Measurements from ENCODE around the gene RIN3.
A peak's percentile ranks its signal among the peaks of the same experiment; 100 is the strongest.
"Not testable (repeated sequence)": the region's sequence is repeated elsewhere in the genome, so short reads cannot be mapped to it uniquely, and the experiment has no call there.

Gene RIN3

GRCh38 chr14:92531106-92531873, 17.7 kb downstream of the RIN3 start:
- DNase-seq (ENCODE audit: low read depth in 3 of 3), result peak in 2 of 3 experiments; percentile 17 to 39

DNA sequence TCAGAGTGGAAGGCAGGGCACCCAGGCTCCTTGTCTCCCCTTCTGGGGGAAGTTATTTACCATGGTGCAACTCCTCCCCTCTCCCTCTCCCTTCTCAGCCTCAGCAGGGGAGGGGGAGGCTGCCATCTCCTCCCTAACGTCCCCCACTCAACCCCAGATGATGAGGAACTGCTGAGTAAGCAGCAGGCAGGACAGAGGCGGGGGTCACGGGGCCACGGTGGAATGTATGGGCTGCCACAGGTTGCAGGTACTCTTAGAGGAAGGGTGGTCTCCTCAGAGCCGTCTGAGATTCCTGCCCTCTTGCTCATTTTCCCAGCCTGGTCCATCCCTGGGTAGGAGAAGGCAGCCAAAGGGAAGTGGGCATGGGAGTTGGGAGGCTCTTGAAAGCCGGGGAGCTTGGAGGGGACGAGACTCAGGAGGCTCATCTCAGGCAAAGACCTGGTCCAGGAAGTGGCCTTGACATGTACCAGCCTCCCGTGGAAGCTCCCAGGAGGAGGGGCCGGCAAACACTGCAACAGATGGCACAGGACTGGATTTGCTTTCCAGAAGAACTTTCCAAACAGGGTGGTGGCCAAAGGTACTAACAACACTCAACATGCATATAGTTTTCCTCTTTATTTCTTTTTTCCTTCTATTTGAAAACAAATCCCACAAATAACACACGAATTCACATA, 19.0 kb downstream of the RIN3 start:
- DNase-seq (ENCODE audit: low read depth in 3 of 3), result no peak

- DNase-seq (ENCODE audit: low read depth in 3 of 3), result no peak
Observed at GRCh38 chr14:92534932-92535643, 21.5 kb downstream of the RIN3 start.

DNA sequence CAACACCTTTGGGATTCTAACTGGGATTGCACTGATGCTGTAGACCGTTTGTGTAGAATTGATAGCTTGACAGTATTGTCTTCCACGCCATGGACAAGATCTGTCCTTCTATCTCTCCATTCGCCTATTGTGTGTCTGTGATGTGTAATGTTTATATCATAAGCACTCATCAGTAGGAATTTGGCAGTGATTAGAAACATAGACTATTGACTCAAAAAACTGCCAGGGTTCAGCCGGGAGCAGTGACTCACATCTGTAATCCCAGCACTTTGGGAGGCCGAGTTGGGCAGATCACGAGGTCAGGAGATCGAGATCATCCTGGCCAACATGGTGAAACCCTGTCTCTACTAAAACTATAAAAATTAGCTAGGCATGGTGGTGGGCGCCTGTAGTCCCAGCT, 22.6 kb downstream of the RIN3 start:
- DNase-seq (ENCODE audit: low read depth in 3 of 3), result not testable (repeated sequence)

DNA sequence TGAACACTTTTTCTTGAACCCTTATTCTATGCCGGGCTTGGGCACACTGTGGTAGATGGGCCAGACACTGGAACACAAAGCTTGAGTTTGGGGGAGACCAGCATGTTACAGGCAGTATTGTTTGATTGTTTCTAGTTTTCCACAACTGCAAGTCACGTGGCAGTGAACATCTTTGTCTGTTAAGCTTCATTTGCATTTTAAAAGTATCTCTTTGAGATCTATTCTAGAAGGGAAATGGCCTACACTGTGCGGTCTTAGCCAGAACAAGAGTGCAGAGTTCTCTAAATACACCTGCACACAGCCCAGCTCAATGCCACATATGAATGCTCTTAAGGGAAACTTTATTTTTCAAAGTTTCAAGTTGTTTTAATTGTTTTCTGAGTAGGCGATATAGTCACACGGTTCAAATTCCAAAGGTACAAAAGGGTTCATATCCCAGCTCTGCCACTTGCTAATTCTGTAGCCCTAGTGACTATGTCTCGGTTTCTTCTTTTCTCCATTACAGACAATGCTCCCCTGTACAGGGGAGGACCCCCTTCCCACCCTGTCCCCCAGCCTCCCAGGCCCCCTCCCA, 24.9 kb downstream of the RIN3 start:
- no peak for DNase-seq (ENCODE audit: low read depth in 3 of 3)

DNA sequence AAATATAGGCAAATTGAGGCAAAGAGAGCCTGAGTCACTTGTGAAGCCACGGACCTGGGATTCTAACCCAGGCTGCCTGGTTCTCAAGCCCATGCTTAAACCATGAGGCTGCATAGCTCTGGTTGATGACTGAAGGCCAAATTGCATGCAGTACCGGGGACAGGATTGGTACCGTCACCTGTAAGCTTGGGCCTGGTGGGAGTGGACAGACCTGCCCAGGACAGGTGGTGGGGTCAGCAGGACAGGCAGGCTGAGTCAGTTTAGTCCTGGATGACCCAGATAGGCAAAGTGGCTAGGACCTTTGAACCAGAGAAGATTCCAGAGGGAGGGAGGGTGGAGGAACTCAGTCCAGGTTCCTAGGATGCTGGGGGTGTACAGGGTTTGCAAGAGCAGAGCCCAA, 25.8 kb downstream of the RIN3 start:
- DNase-seq (ENCODE audit: low read depth in 3 of 3), result no peak

- no peak for DNase-seq (ENCODE audit: low read depth in 3 of 3)
Observed at GRCh38 chr14:92539875-92540274, 26.3 kb downstream of the RIN3 start.

DNA sequence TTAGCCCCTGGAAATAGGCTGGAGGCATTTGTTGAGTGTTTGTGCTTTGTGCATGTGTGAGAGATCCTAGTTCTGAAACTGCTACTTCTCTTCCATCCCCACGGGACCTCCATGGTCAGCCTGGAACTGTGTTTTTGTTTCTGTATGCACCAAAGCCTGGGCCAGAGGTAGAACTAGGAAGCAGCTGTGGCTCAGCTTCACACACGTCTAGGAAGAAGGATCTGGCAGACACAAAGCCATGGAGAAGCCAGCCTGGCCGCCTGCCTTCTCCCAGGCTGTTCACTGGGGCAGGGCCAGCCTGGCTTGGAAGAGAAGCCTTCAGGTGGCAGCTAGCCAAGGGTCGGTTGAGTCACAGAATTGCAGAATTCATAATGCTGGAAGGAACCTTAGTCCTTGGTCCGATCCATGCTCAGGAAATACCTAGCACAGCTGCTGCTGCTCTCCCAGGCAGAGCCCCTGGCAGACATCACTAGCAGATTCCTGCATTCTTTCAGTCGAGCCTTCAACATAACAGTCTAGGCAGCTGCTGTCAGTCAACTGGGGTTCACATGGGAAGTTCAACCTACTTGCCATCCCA, 27.0 kb downstream of the RIN3 start:
- DNase-seq (ENCODE audit: low read depth in 3 of 3), result no peak

DNA sequence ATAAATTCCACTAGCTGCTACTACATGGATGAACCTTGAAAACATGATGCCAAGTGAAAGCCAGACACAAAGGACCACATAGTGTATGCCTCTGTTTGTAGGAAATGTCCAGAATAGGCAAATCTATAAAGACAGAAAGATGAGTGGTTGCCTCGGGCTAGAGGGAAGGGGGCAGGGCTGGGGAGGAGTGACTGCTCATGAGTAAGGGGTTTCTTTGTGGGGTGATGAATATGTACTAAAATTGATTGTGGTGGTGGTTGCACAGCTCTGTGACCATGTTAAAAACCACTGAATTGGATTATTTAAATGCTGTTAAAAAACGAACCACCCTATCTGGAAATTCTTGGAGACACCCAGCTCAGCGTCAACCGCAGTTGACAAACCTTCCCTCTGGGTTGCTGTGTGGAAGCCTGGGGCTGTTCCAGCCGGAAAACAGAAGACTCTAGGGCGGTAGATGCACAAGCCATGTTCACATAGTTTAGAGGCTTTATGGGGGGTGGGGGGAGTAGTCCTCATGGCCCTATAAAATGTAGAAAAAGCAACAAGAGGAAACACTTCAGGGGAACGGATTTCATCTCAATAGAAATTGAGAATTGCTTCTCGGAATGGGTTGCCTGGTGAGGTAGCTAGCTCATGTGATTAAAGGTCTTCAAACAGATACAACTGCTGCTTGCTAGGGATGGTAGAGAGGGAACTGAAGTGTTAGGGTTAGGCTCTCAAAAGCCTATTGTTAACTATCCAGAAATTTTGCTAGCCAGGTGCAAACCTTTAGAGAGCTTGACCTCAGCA, 29.4 kb downstream of the RIN3 start:
- no peak for DNase-seq (ENCODE audit: low read depth in 3 of 3)

GRCh38 chr14:92544051-92544720, 30.6 kb downstream of the RIN3 start:
- DNase-seq (ENCODE audit: low read depth in 3 of 3), result no peak

GRCh38 chr14:92546347-92547053, 32.9 kb downstream of the RIN3 start:
- DNase-seq (ENCODE audit: low read depth in 3 of 3), result no peak

- DNase-seq (ENCODE audit: low read depth in 3 of 3), result no peak
Observed at GRCh38 chr14:92549105-92549858, 35.7 kb downstream of the RIN3 start.

DNA sequence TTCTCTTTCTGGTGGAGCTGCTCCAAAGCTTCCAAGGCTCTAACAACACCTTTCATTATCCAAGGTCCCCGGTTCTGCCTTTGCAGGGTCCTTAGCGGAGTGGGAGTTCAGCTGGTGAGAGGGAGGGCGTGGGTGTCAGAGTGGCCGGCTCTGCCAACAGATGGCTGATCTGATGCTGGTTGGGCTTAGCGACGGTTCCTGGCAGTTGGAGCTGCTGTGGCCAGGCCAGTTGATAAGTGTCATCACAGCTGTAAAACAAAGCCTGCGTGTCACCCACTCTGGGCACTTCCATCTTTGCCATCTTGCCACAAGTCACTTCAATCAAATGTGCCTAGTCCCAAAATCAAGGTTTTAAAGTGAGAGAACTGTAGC, 36.3 kb downstream of the RIN3 start:
- DNase-seq (ENCODE audit: low read depth in 3 of 3), result no peak

GRCh38 chr14:92551044-92551841, 37.7 kb downstream of the RIN3 start:
- no peak for DNase-seq (ENCODE audit: low read depth in 3 of 3)

DNA sequence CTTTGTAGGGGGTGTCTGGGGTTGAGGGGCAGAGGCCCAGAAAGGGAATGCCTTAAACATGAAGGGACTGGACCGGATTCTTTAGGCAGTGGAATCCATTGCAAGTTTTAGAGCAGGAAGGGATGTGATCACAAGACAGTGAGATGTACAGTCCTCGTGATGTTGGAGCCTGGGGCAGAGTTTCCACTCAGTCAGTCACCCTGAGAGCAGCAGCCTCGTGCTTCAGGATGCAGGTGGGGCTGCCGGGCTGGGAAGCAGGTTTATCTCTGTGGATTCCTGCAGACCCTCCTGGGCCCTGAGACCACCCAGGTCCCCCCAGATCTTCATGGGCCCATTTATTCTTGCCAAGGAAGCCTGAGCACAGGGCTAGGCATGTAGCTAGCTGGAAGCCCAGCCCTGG, 38.5 kb downstream of the RIN3 start:
- DNase-seq (ENCODE audit: low read depth in 3 of 3), result no peak

DNA sequence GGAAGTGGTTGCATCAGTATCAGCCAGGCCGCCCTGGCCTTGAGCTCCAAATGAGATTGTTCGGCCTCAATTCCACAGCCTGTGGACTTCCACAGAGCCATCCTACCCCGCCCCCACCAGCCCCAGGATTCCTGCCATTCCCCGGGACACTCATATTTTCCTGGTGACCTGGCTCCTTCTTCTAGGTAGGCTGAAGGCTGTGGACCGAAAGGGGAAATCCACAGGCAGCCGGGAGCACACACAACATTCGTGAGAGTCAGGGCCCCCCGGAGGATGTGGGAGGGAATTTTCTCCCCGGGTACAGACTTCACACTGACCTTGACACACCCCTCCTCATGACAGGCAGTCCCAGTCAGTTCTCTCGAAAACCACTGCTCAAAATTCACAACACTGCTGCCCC, 39.9 kb downstream of the RIN3 start:
- no peak for DNase-seq (ENCODE audit: low read depth in 3 of 3)

DNA sequence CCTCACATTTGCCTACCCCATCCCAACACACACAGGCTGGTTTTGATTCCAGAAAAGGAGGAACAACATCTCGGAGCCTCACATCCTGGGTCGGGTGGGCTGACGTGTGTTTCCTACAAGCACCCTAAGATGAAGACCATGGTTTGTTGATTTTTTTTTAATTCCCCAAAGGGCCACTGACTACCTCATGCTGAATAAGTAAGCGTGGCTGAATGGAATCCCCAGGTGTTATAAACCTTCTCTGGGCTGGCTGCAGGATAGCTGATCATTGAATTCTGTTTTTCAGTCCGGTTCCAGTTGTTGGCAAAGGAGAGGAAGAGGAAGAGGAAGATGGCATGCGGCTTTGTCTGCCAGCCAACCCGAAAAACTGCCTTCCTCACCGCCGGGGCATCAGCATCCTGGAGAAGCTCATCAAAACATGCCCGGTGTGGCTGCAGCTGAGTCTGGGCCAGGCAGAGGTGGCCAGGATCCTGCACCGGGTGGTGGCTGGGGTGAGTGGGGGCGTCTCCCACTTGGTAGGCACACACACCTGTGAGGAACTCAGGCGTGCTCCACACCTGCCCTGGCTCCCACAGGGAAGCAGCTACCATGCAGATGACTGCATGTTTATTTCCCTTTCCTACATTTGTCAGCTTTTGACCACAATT, 42.0 kb downstream of the RIN3 start:
- no peak for DNase-seq (ENCODE audit: low read depth in 3 of 3)

GRCh38 chr14:92556255-92556741, 42.7 kb downstream of the RIN3 start:
- no peak for DNase-seq (ENCODE audit: low read depth in 3 of 3)
